GM18498 (cell line): ENCODE measurements around the gene TEX53.

Source experiments
- ATAC-seq: cut with Tn5 transposase; IDR thresholded peaks from one replicate; pipeline ENCODE4 v1.9.1; 2021; ENCODE audit warnings: mild to moderate bottlenecking, moderate library complexity; ENCODE audit not compliant: unreplicated experiment

TEX53 gene

DNA sequence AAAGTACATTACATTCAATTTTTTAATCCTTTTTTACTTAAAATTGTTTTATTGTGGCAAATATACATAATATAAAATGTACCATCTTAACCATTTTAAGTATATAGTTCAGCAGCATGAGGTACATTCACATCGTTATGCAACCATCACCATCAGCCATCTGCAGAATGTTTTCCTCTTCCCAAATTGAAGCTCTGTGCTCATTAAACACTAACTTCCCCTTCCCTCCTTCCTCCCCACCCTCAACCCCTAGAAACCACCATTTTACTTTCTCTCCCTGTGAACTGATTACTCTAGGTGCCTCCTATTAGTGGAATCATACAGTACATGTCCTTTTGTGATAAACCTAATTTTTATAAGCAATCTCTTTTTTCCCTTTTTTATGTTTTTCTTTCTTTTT is 15.6 kb downstream of the TEX53 start:
- ATAC-seq = no peak

DNA sequence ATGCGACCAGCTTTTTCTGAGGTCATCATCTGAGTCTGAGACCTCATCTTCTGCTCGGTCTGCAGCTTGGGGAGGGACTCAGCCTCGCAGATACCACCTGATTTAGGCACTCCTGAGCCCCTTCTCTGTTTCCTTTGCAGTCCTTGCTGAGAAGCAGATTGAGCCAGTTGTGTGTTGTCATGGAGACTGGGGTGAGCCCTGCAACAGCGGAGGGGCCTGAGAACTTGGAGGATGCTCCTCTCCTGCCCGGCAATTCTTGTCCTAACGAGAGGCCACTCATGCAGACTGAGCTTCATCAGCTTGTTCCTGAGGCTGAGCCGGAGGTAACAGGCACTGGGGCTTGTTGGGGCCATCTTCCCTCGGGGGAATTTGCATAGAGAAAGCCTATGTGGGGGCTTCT is 19.2 kb downstream of the TEX53 start:
- ATAC-seq = no peak

DNA sequence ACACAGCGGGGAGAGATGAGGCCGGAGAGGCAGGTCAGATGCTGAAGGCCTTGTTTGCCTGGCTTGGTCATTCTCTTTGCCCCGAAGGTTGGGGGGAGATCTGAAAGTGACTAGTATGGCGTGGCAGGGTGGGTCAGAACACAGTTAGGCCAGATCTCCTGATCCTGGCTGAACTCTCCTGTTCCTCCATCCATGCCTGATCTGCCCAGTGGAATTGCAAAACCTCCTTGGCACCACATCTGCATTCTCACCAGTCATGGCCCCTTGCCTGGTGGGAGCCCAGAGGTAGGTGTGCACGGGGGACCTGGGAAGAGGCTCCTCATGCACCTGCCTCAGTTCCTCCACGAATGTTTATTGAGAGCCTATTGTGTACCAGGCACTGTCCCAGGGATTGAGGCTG is 23.2 kb downstream of the TEX53 start:
- no peak for ATAC-seq

- no peak for ATAC-seq
These were observed 24.0 kb downstream of the TEX53 start for GRCh38 chr9:114633438-114634089.

GRCh38 chr9:114631166-114631565 is 26.4 kb downstream of the TEX53 start:
- no peak for ATAC-seq

- no peak for ATAC-seq
These were observed 28.0 kb downstream of the TEX53 start for GRCh38 chr9:114629563-114630090.

DNA sequence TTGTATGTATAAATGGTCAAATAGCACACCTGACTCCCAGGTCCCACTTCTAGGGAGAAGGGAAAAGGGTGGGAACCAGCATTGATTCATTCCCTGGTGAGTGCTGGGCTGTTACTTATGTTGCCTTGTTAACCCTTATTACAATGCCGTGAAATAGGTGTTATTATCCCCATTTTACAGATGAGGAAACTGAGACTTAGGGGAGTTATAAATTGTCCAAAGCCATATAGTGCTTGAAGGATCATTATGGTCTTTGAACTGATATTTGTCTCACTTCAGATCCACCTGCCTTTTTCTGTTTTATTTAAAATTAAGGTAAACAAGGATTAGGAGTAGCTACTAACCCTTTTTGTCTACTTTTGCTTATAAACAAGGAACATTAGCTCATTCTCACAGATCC is 30.1 kb downstream of the TEX53 start:
- no peak for ATAC-seq

- ATAC-seq = no peak
These were observed 31.1 kb downstream of the TEX53 start for GRCh38 chr9:114626415-114627020.

DNA sequence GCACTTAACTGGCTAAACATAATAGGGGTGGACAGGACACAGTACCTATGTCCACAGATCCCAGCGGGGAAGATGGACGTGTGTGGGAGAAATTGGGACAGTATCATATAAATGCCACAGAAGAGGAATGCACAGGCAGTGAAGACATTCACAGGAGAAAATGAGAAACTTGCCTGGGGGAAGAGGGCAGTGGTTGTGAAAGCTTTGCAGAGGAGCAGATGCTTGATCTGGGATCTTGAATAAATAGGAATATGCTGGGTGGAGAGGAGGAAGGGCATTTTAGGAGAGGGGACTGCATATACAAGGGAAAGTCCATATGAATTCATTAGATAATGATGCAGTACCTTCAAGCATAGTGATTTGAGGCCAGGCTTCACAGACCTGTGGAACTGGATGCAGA is 32.9 kb downstream of the TEX53 start:
- no peak for ATAC-seq

- ATAC-seq = no peak
These were observed 35.5 kb downstream of the TEX53 start for GRCh38 chr9:114621975-114622609.

DNA sequence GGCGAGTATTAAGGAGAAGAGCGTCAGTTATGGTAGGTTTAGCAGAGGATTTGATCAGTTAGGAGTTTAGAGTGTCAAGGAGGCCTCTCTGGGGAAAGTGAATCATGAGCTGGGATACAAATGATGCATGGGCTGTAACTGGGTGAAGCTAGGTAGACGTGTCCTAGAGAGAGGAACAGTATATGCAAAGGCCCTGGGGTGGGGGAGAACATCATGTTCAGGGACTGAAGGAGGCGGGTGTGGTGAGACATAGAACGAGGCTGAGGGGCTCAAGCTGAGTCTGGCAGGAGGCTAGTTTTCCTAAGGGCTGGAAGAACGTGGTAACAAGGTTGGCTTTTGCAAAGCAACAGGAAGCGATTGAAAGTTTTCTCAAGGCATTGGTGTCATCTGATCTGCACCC is 36.0 kb downstream of the TEX53 start:
- no peak for ATAC-seq

- ATAC-seq = peak; percentile 57
These were observed 38.3 kb downstream of the TEX53 start for GRCh38 chr9:114619191-114619761.

GRCh38 chr9:114616684-114617520 is 40.7 kb downstream of the TEX53 start:
- ATAC-seq = peak; percentile 78

GRCh38 chr9:114614373-114614772 is 43.2 kb downstream of the TEX53 start:
- ATAC-seq = no peak

DNA sequence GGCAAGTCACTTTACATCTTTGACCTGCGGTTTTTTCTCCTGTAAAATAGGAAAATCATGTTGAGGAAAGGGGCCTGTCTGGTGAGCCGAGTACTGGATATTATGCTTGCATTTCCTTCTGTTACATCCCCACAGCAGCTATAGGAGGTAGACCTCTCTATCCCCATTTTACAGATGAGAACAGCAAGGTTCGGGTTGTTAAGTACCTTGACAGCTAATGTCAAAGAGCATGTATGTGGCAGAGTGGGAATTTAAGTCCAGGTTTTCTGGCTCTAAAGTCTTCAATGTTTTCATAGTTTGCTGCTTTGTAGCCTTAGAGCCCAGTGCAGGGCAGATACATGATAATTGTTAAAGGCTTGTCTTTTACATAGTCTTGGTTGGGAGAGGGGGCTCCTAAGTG is 43.7 kb downstream of the TEX53 start:
- ATAC-seq = no peak

- ATAC-seq = no peak
These were observed 44.5 kb downstream of the TEX53 start for GRCh38 chr9:114613087-114613486.

DNA sequence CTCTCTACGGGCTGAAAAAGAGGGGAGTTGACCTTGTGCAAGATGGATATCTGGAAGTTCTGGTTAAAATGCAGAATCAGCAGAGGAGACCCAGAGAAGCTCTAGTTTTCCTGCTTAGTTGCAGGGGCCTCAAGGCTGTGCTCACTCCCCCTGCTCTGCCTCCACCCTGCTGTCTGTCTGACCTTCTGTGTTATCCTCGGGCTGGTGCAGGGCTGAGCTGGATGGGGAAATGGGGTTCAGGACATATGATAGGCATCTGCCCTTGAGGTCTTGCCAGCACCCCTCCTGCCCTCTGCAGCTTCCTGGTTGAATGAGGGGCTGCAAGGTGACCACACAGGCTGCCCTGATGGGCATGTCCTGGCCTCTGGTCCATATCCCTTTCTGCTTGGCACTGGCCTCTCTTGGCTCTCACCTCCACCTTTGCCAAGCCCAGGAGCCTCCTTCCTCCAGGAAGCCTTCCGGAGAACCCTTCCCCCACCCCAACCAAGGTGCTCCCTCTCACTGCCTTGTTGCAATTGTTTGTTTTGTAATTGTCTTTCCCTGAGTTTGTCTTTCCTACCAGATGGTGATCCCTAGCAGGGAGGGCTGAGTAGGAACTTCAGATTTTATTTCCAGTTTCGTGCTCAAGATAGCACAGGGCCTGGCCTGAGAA is 45.2 kb downstream of the TEX53 start:
- no peak for ATAC-seq

- peak; percentile 51 for ATAC-seq
These were observed 45.9 kb downstream of the TEX53 start for GRCh38 chr9:114611516-114612271.

DNA sequence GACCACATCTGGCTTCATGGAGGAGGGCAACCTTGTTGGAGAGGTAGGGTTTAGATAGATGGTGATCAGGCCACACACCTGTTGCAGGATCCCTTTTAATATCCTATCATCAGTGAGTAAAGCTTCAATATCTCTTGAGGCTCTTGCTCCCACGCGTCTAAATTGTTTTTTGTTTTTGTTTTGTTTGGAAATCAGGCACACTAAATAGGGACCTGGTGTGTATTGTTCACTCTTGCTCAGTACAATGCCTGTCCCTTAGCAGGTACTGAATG is 49.1 kb downstream of the TEX53 start:
- ATAC-seq = no peak
